H1 (cell line): ENCODE data around the gene BUD23. TPM values are rescaled to one million over a fixed set of nuclear protein-coding genes. Genes with fewer than 3 reads are reported as not detected.
A peak's percentile ranks its signal among the peaks of the same experiment; 100 is the strongest.

Source experiments
- CTCF ChIA-PET: fragments of 300-600 bp; sonication (Branson Sonifier 250); formaldehyde crosslinking; loops from one replicate; lab custom pipeline; 2021; ENCODE audit not compliant: partially characterized antibody; lab: Charles Lee
- POLR2A ChIA-PET: fragments of 300-600 bp; sonication (Branson Sonifier 250); formaldehyde crosslinking; loops from one replicate; lab custom pipeline; 2021; ENCODE audit warnings: inconsistent platforms; ENCODE audit not compliant: partially characterized antibody; lab: Charles Lee
- DNase-seq, 2 experiments: peaks; one replicate each; pipeline versions ENCODE4 v3.0.0 to v3.0.0-alpha.2; 2010 to 2022; ENCODE audit warnings: low spot score in 2 of 2, low read depth in 1 of 2, mixed read lengths in 1 of 2
- FAIRE-seq: peaks from 2 replicates; lab custom pipeline; 2011; peaks lifted over from hg19 to GRCh38; lab: Jason Lieb, UNC
- H2AFZ ChIP-seq: 2 replicates; pipeline ENCODE4 v1.8.1; 2012; ENCODE audit warnings: low read length, inconsistent platforms
- H2AK5ac ChIP-seq: 2 replicates; pipeline ENCODE4 v1.6.1; 2013; ENCODE audit warnings: low read depth, low read length
- H2BK120ac ChIP-seq: replicated peaks from 2 replicates; pipeline ENCODE3; 2013; ENCODE audit warnings: low read depth, low read length, inconsistent platforms
- H2BK12ac ChIP-seq: 2 replicates; pipeline ENCODE4 v1.6.1; 2013; ENCODE audit warnings: low read depth, low read length
- H2BK15ac ChIP-seq: 2 replicates; pipeline ENCODE4 v1.6.1; 2013; ENCODE audit warnings: low read length
- H2BK20ac ChIP-seq: 2 replicates; pipeline ENCODE4 v1.6.1; 2013; ENCODE audit warnings: low read length
- H2BK5ac ChIP-seq: 2 replicates; pipeline ENCODE4 v1.6.1; 2013; ENCODE audit warnings: low read depth, low read length
- H3K14ac ChIP-seq: 2 replicates; pipeline ENCODE4 v1.6.1; 2013; ENCODE audit warnings: inconsistent platforms; ENCODE audit not compliant: insufficient read length
- H3K18ac ChIP-seq: 2 replicates; pipeline ENCODE4 v1.6.1; 2013; ENCODE audit warnings: low read length; ENCODE audit errors: extremely low read depth
- H3K23ac ChIP-seq: 2 replicates; pipeline ENCODE4 v1.6.1; 2013; ENCODE audit warnings: inconsistent platforms; ENCODE audit not compliant: insufficient read length
- H3K23me2 ChIP-seq: 2 replicates; pipeline ENCODE4 v1.6.1; 2013; ENCODE audit warnings: low read depth, low read length
- H3K27ac ChIP-seq: 2 replicates; pipeline ENCODE4 v1.6.1; 2011; ENCODE audit warnings: low read depth, low read length, inconsistent platforms
- H3K27me3 ChIP-seq, 4 experiments: replicated peaks in 1 of 4; 1 replicate in 1 of 4; 2 replicates in 3 of 4; pipeline versions ENCODE4 v1.6.1 to v1.8.1; 2011 to 2013; ENCODE audit warnings: low read length in 3 of 4, mild to moderate bottlenecking in 3 of 4, inconsistent platforms in 2 of 4, mixed read lengths in 2 of 4, moderate library complexity in 1 of 4; ENCODE audit not compliant: control insufficient read depth in 3 of 4, insufficient read depth in 3 of 4; ENCODE audit errors: extremely low read depth in 1 of 4
- H3K36me3 ChIP-seq, 4 experiments: 2 replicates each; pipeline versions ENCODE4 v1.6.1 to v1.8.1; 2011 to 2013; ENCODE audit warnings: mild to moderate bottlenecking in 4 of 4, low read length in 3 of 4, moderate library complexity in 2 of 4, control low read depth in 1 of 4, inconsistent platforms in 1 of 4; ENCODE audit not compliant: insufficient read depth in 4 of 4, control insufficient read depth in 2 of 4
- H3K4ac ChIP-seq: replicated peaks from 2 replicates; pipeline ENCODE3; 2013; ENCODE audit warnings: low read length, low read depth, mixed read lengths, inconsistent platforms; ENCODE audit not compliant: insufficient read length
- H3K4me1 ChIP-seq, 4 experiments: replicated peaks in 1 of 4; 1 replicate in 1 of 4; 2 replicates in 3 of 4; pipeline versions ENCODE4 v1.6.1 to v1.8.1; 2011 to 2013; ENCODE audit warnings: low read length in 3 of 4, inconsistent platforms in 2 of 4, mixed read lengths in 1 of 4; ENCODE audit not compliant: insufficient read depth in 4 of 4, control insufficient read depth in 3 of 4
- H3K4me2 ChIP-seq, 2 experiments: 2 replicates each; pipeline versions ENCODE4 v1.6.1 to v1.8.1; 2011 to 2013; ENCODE audit warnings: low read depth in 2 of 2, low read length in 2 of 2, control low read depth in 1 of 2, inconsistent platforms in 1 of 2, mild to moderate bottlenecking in 1 of 2; ENCODE audit not compliant: insufficient read depth in 1 of 2
- H3K4me3 ChIP-seq, 4 experiments: fragments of 200-600, 300-600 bp in 1 of 4; sonication (generic), shearing (Covaris generic), sonication (Bioruptor Twin) in 1 of 4; 2 replicates each; pipeline versions ENCODE4 v1.5.1 to v1.8.1; 2011 to 2016; ENCODE audit warnings: low read length in 4 of 4, low read depth in 3 of 4, control low read depth in 2 of 4, inconsistent platforms in 2 of 4, mild to moderate bottlenecking in 2 of 4, mixed read lengths in 1 of 4, moderate library complexity in 1 of 4; ENCODE audit not compliant: insufficient read depth in 2 of 4; ENCODE audit errors: extremely low read depth in 1 of 4
- H3K56ac ChIP-seq: replicated peaks from 2 replicates; pipeline ENCODE3; 2013; ENCODE audit warnings: low read depth, mild to moderate bottlenecking, mixed read lengths, low read length, inconsistent platforms; ENCODE audit not compliant: insufficient read length
- H3K79me1 ChIP-seq: 2 replicates; pipeline ENCODE4 v1.6.1; 2013; ENCODE audit warnings: low read depth, low read length, control low read depth
- H3K79me2 ChIP-seq, 2 experiments: 2 replicates each; pipeline versions ENCODE4 v1.6.1 to v1.8.1; 2012 to 2013; ENCODE audit warnings: low read length in 2 of 2, mild to moderate bottlenecking in 2 of 2, inconsistent platforms in 1 of 2; ENCODE audit not compliant: insufficient read depth in 2 of 2, control insufficient read depth in 1 of 2
- H3K9ac ChIP-seq, 4 experiments: replicated peaks in 1 of 4; 1 replicate in 1 of 4; 2 replicates in 3 of 4; pipeline versions ENCODE4 v1.6.1 to v1.8.1; 2011 to 2013; ENCODE audit warnings: low read depth in 3 of 4, low read length in 3 of 4, control low read depth in 2 of 4, mild to moderate bottlenecking in 2 of 4, moderate library complexity in 2 of 4, inconsistent platforms in 1 of 4; ENCODE audit errors: extremely low read depth in 1 of 4
- H3K9me3 ChIP-seq, 2 experiments: 2 replicates each; pipeline versions ENCODE4 v1.6.1 to v1.8.1; 2012 to 2013; ENCODE audit warnings: mild to moderate bottlenecking in 2 of 2, moderate library complexity in 2 of 2, control low read depth in 1 of 2, inconsistent platforms in 1 of 2, low read depth in 1 of 2, low read length in 1 of 2, mixed read lengths in 1 of 2; ENCODE audit not compliant: insufficient read depth in 2 of 2
- H4K20me1 ChIP-seq, 2 experiments: replicated peaks in 1 of 2; 2 replicates each; pipeline versions ENCODE3 to v1.8.1; 2011 to 2013; ENCODE audit warnings: inconsistent platforms in 2 of 2, low read length in 2 of 2, mild to moderate bottlenecking in 1 of 2; ENCODE audit not compliant: insufficient read depth in 2 of 2, control insufficient read depth in 1 of 2
- H4K5ac ChIP-seq: 2 replicates; pipeline ENCODE4 v1.6.1; 2013; ENCODE audit warnings: low read length, low read depth, mixed read lengths, inconsistent platforms; ENCODE audit not compliant: insufficient read length
- H4K8ac ChIP-seq: 2 replicates; pipeline ENCODE4 v1.8.0; 2013; ENCODE audit warnings: mild to moderate bottlenecking, moderate library complexity, low read length, inconsistent platforms; ENCODE audit not compliant: insufficient read depth; ENCODE audit errors: extremely low read depth
- H4K91ac ChIP-seq: replicated peaks from 2 replicates; pipeline ENCODE3; 2013; ENCODE audit warnings: low read length, mixed read lengths, inconsistent platforms; ENCODE audit not compliant: insufficient read length
- CEBPB ChIP-seq: IDR thresholded peaks from 2 replicates; pipeline ENCODE4 v1.6.1; 2012; ENCODE audit warnings: low read depth, low read length
- CREB1 ChIP-seq: IDR thresholded peaks from 2 replicates; pipeline ENCODE4 v1.6.1; 2012; ENCODE audit warnings: inconsistent platforms
- HDAC2 ChIP-seq, 2 experiments: fragments of 300-600 bp in 1 of 2; sonication (generic) in 1 of 2; IDR thresholded peaks; 2 replicates each; pipeline ENCODE4 v1.6.1; 2011 to 2012; ENCODE audit warnings: low read depth in 2 of 2, low read length in 2 of 2, mild to moderate bottlenecking in 2 of 2, moderate library complexity in 2 of 2, borderline replicate concordance in 1 of 2, inconsistent platforms in 1 of 2
- RAD21 ChIP-seq, 2 experiments: IDR thresholded peaks in 1 of 2; conservative IDR thresholded peaks in 1 of 2; 2 replicates each; pipeline ENCODE4 v1.6.1; 2011; ENCODE audit warnings: low read depth in 2 of 2, low read length in 2 of 2, improper control_type of control experiment in 1 of 2, inconsistent platforms in 1 of 2, mild to moderate bottlenecking in 1 of 2, moderate library complexity in 1 of 2
- TAF7 ChIP-seq: optimal IDR thresholded peaks from 2 replicates; pipeline ENCODE3; 2011; ENCODE audit warnings: low read depth, mild to moderate bottlenecking, inconsistent platforms, low read length, moderate library complexity, borderline replicate concordance
- WGBS, 2 experiments: shearing (Covaris generic) in 1 of 2; methylation state at CpG; one replicate each; pipeline versions ENCODE4 v1.1.6 to v1.1.7; 2013 to 2015; ENCODE audit warnings: low lambda C conversion rate in 2 of 2, mixed read lengths in 2 of 2, inconsistent platforms in 1 of 2, low coverage in 1 of 2, missing lambda C conversion rate in 1 of 2; ENCODE audit not compliant: insufficient replicate concordance in 2 of 2, insufficient coverage in 1 of 2, insufficient read length in 1 of 2; ENCODE audit errors: extremely low coverage in 1 of 2, missing lambda C conversion rate in 1 of 2; 5-methylcytosine and 5-hydroxymethylcytosine counted together
- long read RNA-seq, 2 experiments: library from RNA in 1 of 2; library from capped mRNA in 1 of 2; stranded (forward); transcript quantifications; one replicate each; pipeline ENCODE4 v2.0.0, GENCODE V29; 2021; ENCODE audit warnings: inconsistent platforms in 1 of 2
- polyA minus RNA-seq, 3 experiments: library from RNA; depleted of rRNA, polyadenylated mRNA; stranded (reverse); fragments of >200 nt; gene quantifications; 1 replicate in 2 of 3; 2 replicates in 1 of 3; pipeline ENCODE4 v1.2.3, GENCODE V29; 2011
- polyA plus RNA-seq, 7 experiments: library from polyadenylated mRNA; depleted of rRNA in 3 of 7; stranded (reverse) in 5 of 7; unstranded in 2 of 7; fragments of >200 nt in 5 of 7; fragments of 200-250 nt in 2 of 7; gene quantifications; 1 replicate in 5 of 7; 2 replicates in 1 of 7; 4 replicates in 1 of 7; pipeline versions ENCODE4 v1.2.1 to v1.2.3, GENCODE V29; 2011 to 2013; ENCODE audit warnings: missing spikeins in 2 of 7, mixed read lengths in 2 of 7
- total RNA-seq: library from RNA; stranded (reverse); fragmentation: NEBNext Ultra II Directional; extraction: Animal tissue kit (Norgen Biotek cat#: 25700); gene quantifications from 2 replicates; pipeline ENCODE4 v1.2.1, GENCODE V29; 2021

BUD23 gene, protein sequence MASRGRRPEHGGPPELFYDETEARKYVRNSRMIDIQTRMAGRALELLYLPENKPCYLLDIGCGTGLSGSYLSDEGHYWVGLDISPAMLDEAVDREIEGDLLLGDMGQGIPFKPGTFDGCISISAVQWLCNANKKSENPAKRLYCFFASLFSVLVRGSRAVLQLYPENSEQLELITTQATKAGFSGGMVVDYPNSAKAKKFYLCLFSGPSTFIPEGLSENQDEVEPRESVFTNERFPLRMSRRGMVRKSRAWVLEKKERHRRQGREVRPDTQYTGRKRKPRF
- total RNA-seq, result 72.2 and 78.4 TPM in 2 replicates
- polyA plus RNA-seq (2011; rRNA removed), result 72.3 and 76.5 TPM in 2 replicates
- polyA plus RNA-seq (2011; cell fraction: cytosol; rRNA removed), result 102 TPM
- polyA plus RNA-seq (2011; cell fraction: nucleus; rRNA removed), result 59.5 TPM
- 82.5 to 105 TPM (median 96.1 TPM) in 4 replicates for polyA plus RNA-seq (2012, experiment 1 of 2)
- polyA plus RNA-seq (2012, experiment 2 of 2), result 78.5 TPM
- polyA plus RNA-seq (2013, experiment 1 of 2), result 147 TPM
- 170 TPM for polyA plus RNA-seq (2013, experiment 2 of 2)
- polyA minus RNA-seq (2011; rRNA and poly(A)+ RNA removed), result 31.4 and 38.7 TPM in 2 replicates
- polyA minus RNA-seq (2011; cell fraction: cytosol; rRNA and poly(A)+ RNA removed), result 22.4 TPM
- polyA minus RNA-seq (2011; cell fraction: nucleus; rRNA and poly(A)+ RNA removed), result 19.5 TPM
- long read RNA-seq, experiment 1, transcript BUD23-201 (12 exons, 1,230 nt), result major isoform, 13 of 63 reads
- long read RNA-seq, experiment 1, partial matches to known transcripts, result 27 of 63 reads
- long read RNA-seq, experiment 1, other reads (novel, unspliced or antisense), result 18 of 63 reads
- long read RNA-seq, experiment 2, transcript BUD23-215 (2 exons, 3,886 nt), result minor isoform, 5 of 233 reads
- long read RNA-seq, experiment 2, transcript BUD23-201 (12 exons, 1,230 nt), result major isoform, 175 of 233 reads
- long read RNA-seq, experiment 2, partial matches to known transcripts, result 19 of 233 reads
- long read RNA-seq, experiment 2, other reads (novel, unspliced or antisense), result 30 of 233 reads

- Histone ChIP-seq H3K23me2 (peaks cover 15% of the 10 kb centered on the region), H2BK120ac (peak within 1 kb of the TSS; percentile 57), H4K91ac (peak within 1 kb of the TSS; percentile 87), H2AK5ac (peak within 1 kb of the TSS; percentile 7; the same call in 1 of the 2 replicates), H2BK5ac (peak within 1 kb of the TSS; percentile 98), H3K4me1 (peaks cover 3 to 7% (median 3%) of the 10 kb centered on the region in 4 experiments; a peak in 5 of 7 replicates), H3K9ac (peak within 1 kb of the TSS; percentile 89 to 95 (median 91)), H4K5ac (peak within 1 kb of the TSS; percentile 90), H3K79me2 (peaks cover 25 to 69% of the 10 kb centered on the region in 2 experiments), H3K36me3 (peaks cover 5 to 11% (median 7%) of the 10 kb centered on the region in 4 experiments; a peak in 6 of 8 replicates), H3K56ac (peak within 1 kb of the TSS; percentile 74), H3K9me3 (no peaks in the 10 kb centered on the region), H3K4me2 (peak within 1 kb of the TSS; percentile 93 to 94), H3K23ac (no peak within 1 kb of the TSS), H3K14ac (no peak within 1 kb of the TSS), H3K27me3 (no peaks in the 10 kb centered on the region; a peak in 1 of 7 replicates), H2BK20ac (no peak within 1 kb of the TSS), H3K4me3 (peak within 1 kb of the TSS; percentile 82 to 99 (median 95)), H4K8ac (peak within 1 kb of the TSS; percentile 98; the same call in 1 of the 2 replicates), H3K18ac (peak within 1 kb of the TSS; percentile 97), H3K79me1 (peaks cover 6% of the 10 kb centered on the region; the same call in 1 of the 2 replicates), H3K27ac (peak within 1 kb of the TSS; percentile 89), H3K4ac (peak within 1 kb of the TSS; percentile 62), H4K20me1 (peaks cover 0 to 7% of the 10 kb centered on the region in 2 experiments), H2BK15ac (0 out of 2 replicates have a peak within 1 kb of the TSS, but pooled peaks have one; percentile 72), H2AFZ (peak within 1 kb of the TSS; percentile 36; the same call in 1 of the 2 replicates), H2BK12ac (peak within 1 kb of the TSS; percentile 55; the same call in 1 of the 2 replicates)
- no peak for FAIRE-seq
- DNase-seq, result peak; percentile 89 to 94
- POLR2A ChIA-PET, result interaction anchor here (0.7 to 1.7 kb wide), 7 partner anchors 12 to 84 kb away, joined by 3 to 5 read pairs (median 3); no protein-coding TSS in a partner anchor
- 1% methylated on average over 53 of the region's 68 CpGs; no CpG with 5 or more reads in 1 of the 2 experiments for WGBS, 2 experiments
- CTCF ChIA-PET, result interaction anchor here (1.2 kb wide), 1 partner anchor 8 kb away, joined by 3 read pairs; no protein-coding TSS in a partner anchor
- TF ChIP-seq CREB1, result peak; percentile 98
- no peak for TF ChIP-seq RAD21 (IDR thresholded peaks at IDR 0.05 in 1 of 2, conservative IDR thresholded peaks at IDR 0.05 in 1 of 2; ENCODE audit: low read depth in 2 of 2, low read length in 2 of 2)
- peak in 1 of 2 experiments; percentile 64; a peak in 1 of 4 replicates for TF ChIP-seq HDAC2 (IDR thresholded peaks at IDR 0.05; ENCODE audit: borderline replicate concordance in 1 of 2, low read depth in 2 of 2, low read length in 2 of 2)
- peak; percentile 89 for TF ChIP-seq TAF7
- no peak for TF ChIP-seq CEBPB
Measured at GRCh38 chr7:73683056-73683787, at the start of gene BUD23, which contains the start of gene DNAJC30. Gene BUD23, plus strand, starts transcription at chr7:73683597. Its CDS starts 29 bp downstream, at chr7:73683626. Gene DNAJC30, minus strand, starts transcription at chr7:73683453. Its CDS starts 30 bp downstream, at chr7:73683423.
